Measurements from ENCODE around the gene BAK1.
"Not testable (repeated sequence)": the region's sequence is repeated elsewhere in the genome, so short reads cannot be mapped to it uniquely, and the experiment has no call there.

BAK1 gene

GRCh38 chr6:33607126-33607783 is 27.2 kb upstream of the BAK1 start:
- DNase-seq = no peak

GRCh38 chr6:33606642-33607041 is 26.6 kb upstream of the BAK1 start:
- DNase-seq = no peak

- DNase-seq = no peak
Observed at GRCh38 chr6:33604941-33605854, 25.1 kb upstream of the BAK1 start.

- no peak for DNase-seq
Observed at GRCh38 chr6:33602180-33602579, 22.1 kb upstream of the BAK1 start.

DNA sequence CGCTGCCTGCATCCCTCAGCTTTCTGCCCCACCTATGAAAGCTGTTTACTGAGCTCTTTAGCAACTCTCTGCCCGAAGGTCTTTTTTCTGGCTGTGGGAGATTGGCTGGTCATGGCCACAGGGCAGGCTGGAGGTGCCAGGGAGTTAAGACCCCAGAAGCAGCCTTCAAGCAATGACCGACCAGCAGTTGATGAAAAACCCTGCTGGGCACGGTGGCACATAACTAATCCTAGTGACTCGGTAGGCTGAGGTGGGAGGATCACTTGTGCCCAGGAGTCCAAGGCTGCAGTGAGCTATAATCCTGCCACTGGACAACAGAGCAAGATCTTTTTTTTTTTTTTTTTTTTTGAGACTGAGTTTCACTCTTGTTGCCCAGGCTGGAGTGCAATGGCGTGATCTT is 20.7 kb upstream of the BAK1 start:
- DNase-seq = no peak

DNA sequence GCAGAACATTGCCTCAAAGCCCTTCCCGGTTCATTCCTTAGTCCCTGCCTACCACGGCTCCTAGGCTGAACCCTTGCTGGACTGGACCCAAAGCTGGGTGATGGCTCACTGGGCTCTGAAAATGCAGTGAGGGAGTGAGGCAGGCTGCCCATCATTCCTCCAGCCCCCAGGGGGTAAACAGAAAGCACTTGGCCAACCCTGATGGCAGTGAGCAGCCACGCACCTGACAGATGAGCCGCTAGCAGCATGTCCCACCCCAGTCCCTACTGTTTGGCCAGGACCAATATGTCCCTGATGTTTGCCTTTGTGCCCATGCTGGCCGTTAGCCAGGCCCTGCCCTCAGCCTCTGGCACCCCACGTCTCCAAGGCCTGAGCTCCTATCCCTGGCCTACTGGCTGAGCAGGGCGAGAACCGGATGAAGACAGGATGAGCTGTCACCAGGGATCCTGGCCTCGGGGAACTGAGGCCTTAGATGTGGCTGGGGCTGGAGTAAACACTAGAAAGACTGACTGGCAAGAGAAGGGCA is 19.4 kb upstream of the BAK1 start:
- no peak for DNase-seq

GRCh38 chr6:33597551-33598322 is 17.7 kb upstream of the BAK1 start:
- DNase-seq = no peak

DNA sequence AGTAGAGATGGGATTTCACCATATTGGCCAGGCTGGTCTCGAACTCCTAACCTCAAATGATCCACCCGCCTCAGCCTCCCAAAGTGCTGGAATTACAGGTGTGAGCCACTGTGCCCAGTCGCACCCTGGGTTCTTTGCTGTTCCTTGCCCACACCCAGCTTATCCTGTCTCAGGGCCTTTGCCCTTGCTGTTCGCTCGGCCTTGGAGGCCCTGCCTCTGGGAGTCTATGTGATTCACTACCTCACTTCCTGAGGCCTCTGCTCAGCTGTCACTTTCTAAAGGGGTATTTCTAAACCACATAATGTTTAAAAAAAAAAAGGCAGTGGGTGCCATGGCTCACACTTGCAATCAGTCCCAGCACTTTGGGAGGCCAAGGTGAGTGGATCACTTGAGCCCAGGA is 16.8 kb upstream of the BAK1 start:
- DNase-seq = not testable (repeated sequence)

GRCh38 chr6:33595001-33595846 is 15.1 kb upstream of the BAK1 start:
- no peak for DNase-seq

- DNase-seq = no peak
Observed at GRCh38 chr6:33593414-33593727, 13.3 kb upstream of the BAK1 start.

- peak; percentile 36 for DNase-seq
Observed at GRCh38 chr6:33592595-33593413, 12.7 kb upstream of the BAK1 start.

- DNase-seq = no peak
Observed at GRCh38 chr6:33592280-33592594, 12.2 kb upstream of the BAK1 start.

DNA sequence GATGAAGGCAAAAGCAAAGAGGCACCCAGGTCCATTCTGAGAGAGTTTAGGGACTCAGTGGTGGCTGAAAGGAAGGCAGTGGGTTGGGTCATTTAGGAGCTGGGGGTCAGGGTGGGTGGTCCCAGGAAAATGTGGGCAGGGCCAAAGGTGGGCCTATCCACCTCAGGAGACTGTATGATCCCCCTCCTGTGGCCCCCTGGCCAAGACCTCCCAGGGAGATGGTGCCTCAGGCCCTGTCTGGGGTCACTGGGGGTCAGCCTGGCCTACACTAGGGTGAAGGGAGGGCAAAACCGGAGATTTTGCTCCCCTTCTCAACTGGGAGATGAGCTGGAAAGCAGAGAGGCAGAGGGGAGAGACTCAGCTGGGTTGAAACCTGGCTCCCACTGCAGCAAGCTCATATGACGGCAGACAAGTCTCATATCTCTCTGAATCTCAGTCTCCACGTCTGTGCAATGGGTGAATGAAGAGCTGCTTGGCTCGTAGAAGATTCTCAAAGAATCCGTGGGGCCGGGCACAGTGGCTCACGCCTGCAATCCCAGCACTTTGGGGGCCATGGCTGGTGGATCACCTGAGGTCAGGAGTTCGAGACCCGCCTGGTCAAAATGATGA is 11.5 kb upstream of the BAK1 start:
- DNase-seq = no peak

DNA sequence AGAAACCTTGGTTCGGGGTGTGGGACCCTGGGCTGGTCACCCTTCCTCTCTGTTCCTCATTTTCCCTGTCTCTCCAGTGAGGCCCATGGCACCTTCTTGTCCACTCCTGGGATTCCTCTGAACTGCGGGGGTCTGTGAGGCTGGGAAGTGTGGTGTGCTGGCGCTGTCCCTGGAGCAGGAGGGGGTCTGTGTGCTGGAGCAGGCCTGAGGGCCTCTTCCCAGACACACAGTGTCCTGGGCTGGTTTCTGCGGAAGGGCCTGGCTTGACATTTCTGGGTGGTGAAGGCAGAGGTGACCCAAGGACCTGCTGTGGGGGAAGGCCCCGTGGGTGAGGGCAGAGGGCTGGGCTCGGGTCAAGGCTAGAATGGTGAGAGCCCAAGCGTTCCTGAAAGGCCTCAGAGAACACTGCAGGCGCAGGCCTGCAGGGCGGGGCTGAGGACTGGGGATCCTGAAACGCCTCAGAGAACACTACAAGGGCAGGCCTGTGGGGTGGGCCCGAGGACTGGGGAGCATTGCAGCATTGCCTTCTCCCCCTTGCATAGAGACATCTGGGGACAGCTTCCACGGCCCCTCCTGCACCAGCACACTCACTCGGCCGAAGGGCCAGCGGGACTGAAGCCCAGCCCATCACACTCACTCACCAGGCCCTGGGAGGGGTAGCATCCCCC is 10.6 kb upstream of the BAK1 start:
- no peak for DNase-seq

DNA sequence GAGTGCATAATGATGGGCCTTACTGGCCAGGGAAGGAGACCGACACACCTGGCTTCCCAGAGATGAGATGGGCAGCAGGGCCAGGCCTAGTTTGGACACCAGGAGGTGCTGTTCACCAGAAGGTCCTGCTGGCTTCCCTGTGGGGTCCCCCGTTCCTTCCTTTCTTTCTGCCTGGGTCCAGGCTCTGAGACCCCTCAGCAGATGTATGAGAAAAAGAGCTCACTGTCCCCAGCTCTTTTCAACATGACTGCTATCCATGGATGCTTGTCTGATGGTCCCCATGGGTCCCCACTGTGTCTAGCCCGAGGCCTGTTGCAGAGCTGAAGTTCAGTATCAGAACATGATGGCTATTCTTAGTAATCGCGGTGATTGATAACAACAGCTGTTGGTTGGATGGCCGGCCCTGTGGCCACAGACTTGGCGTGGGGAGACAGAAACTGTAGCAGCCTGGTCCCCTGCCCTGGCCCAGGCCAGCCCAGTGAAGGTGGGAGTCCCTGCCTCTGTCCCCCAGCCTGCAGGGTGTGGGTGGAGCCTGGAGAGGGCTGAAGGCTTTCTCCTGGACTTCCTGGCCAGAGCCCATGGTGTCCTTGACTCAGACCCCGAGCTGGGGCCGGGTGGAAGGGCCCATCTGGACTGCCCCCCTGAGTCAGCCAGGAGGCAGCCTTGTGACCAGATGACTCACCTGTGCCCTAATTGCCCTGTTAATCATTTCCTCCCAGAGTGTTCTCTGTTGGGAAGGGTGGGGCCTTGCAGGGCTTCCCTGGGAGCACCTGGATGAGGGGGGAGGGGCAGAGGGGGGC is 9.9 kb upstream of the BAK1 start:
- DNase-seq = peak; percentile 72

DNA sequence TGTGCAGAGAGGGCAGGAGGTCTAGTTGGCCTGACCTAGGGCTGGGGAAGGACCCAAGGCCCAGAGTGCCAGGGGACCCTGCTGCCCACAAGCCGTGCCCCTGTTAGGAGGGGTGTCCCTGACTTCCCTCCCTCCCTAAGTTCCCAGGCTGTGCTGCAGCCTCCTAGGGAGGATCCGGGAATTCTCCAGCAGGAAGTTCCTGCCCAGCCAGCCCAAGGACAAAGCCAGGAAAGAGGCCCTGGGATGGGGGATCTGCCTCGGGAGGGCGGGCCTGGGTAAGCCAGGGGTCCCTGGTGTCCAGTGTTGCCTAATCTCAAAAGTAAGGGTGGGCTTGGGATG is 9.3 kb upstream of the BAK1 start:
- DNase-seq = no peak

DNA sequence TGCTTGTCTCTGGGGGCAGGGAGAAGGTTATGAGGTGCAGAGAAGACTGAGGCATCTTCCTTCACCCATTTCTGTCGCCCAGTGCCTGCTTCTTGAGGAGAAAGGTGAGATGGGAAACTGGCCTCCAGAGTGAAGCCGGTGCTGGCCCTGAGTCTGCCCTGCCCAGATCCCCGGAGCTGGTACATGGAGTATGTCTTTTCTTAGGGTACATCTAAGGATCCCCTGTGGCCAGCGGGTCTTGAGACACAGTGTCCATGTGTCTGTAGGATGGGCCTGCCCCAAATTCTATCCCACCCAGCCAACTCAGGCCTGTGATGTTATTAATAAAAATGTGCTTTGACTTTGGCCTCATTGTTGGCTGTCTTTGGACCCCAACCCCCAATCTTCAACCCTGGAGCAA is 8.8 kb upstream of the BAK1 start:
- no peak for DNase-seq

DNA sequence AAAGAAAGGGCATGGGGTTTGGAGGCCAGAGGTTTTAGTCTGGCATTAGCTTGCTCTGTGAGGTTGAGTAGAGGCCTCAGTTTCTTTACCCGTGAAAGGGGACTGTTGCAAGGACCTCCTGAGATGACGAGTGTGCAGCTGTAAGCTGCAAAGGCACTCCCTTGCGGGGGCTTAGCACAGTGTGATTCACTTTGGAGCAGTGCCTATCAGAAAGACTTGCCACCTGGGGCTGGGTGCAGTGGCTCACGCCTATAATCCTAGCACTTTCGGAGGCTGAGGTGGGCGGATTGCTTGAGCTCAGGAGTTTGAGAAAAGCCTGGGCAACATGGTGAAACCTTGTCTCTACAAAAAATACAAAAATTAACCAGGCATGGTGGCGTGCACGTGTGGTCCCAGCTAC is 7.5 kb upstream of the BAK1 start:
- DNase-seq = no peak

GRCh38 chr6:33586108-33586640 is 6.1 kb upstream of the BAK1 start:
- no peak for DNase-seq
